Gastrocnemius medialis (tissue), 4 donors: ENCODE results near the gene C10orf71. TPM values are rescaled to one million over a fixed set of nuclear protein-coding genes. Genes with fewer than 3 reads are reported as not detected.

Source experiments
- ATAC-seq, 2 donors: fragments of 150-250 bp; one replicate each; pipeline ENCODE4 v1.9.1; 2016
- DNase-seq, 2 donors: peaks; one replicate each; pipeline ENCODE4 v3.0.0-alpha.2; 2019
- H3K27ac ChIP-seq, 4 donors: fragments of 200-600 bp; sonication (generic); 1 replicate in 1 of 4; 2 replicates in 3 of 4; pipeline ENCODE4 v1.5.1; 2016 to 2018; ENCODE audit warnings: mild to moderate bottlenecking in 2 of 4, moderate library complexity in 1 of 4
- H3K27me3 ChIP-seq, 3 donors: fragments of 200-600 bp; sonication (generic) in 2 of 3; 1 replicate in 1 of 3; 2 replicates in 2 of 3; pipeline versions ENCODE4 v1.5.1 to v1.6.0; 2016 to 2019; ENCODE audit warnings: mild to moderate bottlenecking in 1 of 3, moderate library complexity in 1 of 3
- H3K36me3 ChIP-seq, 2 donors: fragments of 200-600 bp; sonication (generic) in 1 of 2; one replicate each; pipeline ENCODE4 v1.5.1; 2017 to 2018
- H3K4me1 ChIP-seq, 2 donors: fragments of 200-600 bp; sonication (generic) in 1 of 2; one replicate each; pipeline ENCODE4 v1.5.1; 2016 to 2017; ENCODE audit warnings: mild to moderate bottlenecking in 2 of 2
- H3K4me3 ChIP-seq, 4 donors: fragments of 200-600 bp; sonication (generic) in 3 of 4; 1 replicate in 1 of 4; 2 replicates in 3 of 4; pipeline ENCODE4 v1.5.1; 2016 to 2019; ENCODE audit warnings: mild to moderate bottlenecking in 2 of 4
- H3K9me3 ChIP-seq, 3 donors: fragments of 200-600 bp; sonication (generic) in 2 of 3; 1 replicate in 1 of 3; 2 replicates in 2 of 3; pipeline ENCODE4 v1.5.1; 2016 to 2019
- CTCF ChIP-seq, 5 experiments: fragments of 450-650 bp in 3 of 5; fragments of 200-600 bp in 2 of 5; sonication (generic) in 2 of 5; IDR thresholded peaks in 4 of 5; conservative IDR thresholded peaks in 1 of 5; 1 replicate in 4 of 5; 2 replicates in 1 of 5; pipeline ENCODE4 v1.5.1; 2016 to 2019; ENCODE audit warnings: antibody characterized with exemption in 5 of 5, mild to moderate bottlenecking in 3 of 5, moderate library complexity in 3 of 5
- POLR2A ChIP-seq, 2 donors: fragments of 450-650 bp; IDR thresholded peaks; one replicate each; pipeline ENCODE4 v1.6.1; 2017; ENCODE audit warnings: antibody characterized with exemption in 2 of 2, mild to moderate bottlenecking in 2 of 2, moderate library complexity in 2 of 2
- in situ Hi-C, 4 donors: fragments of 200-750 bp; cut with MboI; loops; one replicate each; pipeline versions ENCODE4 v1.15.0 to v1.8.0; 2017; ENCODE audit warnings: low sequenced_read_pairs in 4 of 4
- intact Hi-C: fragments of 100-400 bp; cut with DNase I; formaldehyde crosslinking; loops from one replicate; pipeline ENCODE4 v1.15.1; 2023; ENCODE audit warnings: low total_unique reads
- total RNA-seq, 4 donors: library from RNA; depleted of rRNA; stranded (reverse); fragments of >200 nt; gene quantifications; one replicate each; pipeline versions ENCODE4 v1.1.0 to v1.2.3, GENCODE V29; 2016

C10orf71 gene
- total RNA-seq, 4 donors from 2014 or later = 26.5 to 208 (median 69.6) TPM

- H3K9me3 ChIP-seq = no peaks in the 10 kb centered on the region
- H3K4me3 ChIP-seq = no peak overlapping the region
- no peak for DNase-seq
- in situ Hi-C loops (loop anchor here in 1 of 4 donors (25.0 kb wide), 1 partner anchor 370 kb away; no protein-coding TSS in a partner anchor), intact Hi-C loops (no loop called here)
- H3K4me1 ChIP-seq = no peaks in the 10 kb centered on the region
- no peaks in the 10 kb centered on the region for H3K27me3 ChIP-seq
- TF ChIP-seq CTCF (IDR thresholded peaks at IDR 0.05 in 4 of 5, conservative IDR thresholded peaks at IDR 0.05 in 1 of 5) (no peak), POLR2A (IDR thresholded peaks at IDR 0.05) (no peak)
- H3K36me3 ChIP-seq = no peaks in the 10 kb centered on the region
- no peak for ATAC-seq
- no peak overlapping the region for H3K27ac ChIP-seq
Measured at GRCh38 chr10:49356944-49357343, 58.0 kb downstream of the C10orf71 start.

GRCh38 chr10:49357910-49358309, 58.9 kb downstream of the C10orf71 start:
- H3K4me3 ChIP-seq = no peak overlapping the region
- ATAC-seq = no peak
- in situ Hi-C loops (loop anchor here in 1 of 4 donors (25.0 kb wide), 1 partner anchor 371 kb away; no protein-coding TSS in a partner anchor), intact Hi-C loops (no loop called here)
- H3K27ac ChIP-seq = no peak overlapping the region
- no peak for DNase-seq
- no peak for TF ChIP-seq CTCF (IDR thresholded peaks at IDR 0.05 in 4 of 5, conservative IDR thresholded peaks at IDR 0.05 in 1 of 5)
- no peak for TF ChIP-seq POLR2A (IDR thresholded peaks at IDR 0.05)
- H3K27me3 ChIP-seq = no peaks in the 10 kb centered on the region
- no peaks in the 10 kb centered on the region for H3K4me1 ChIP-seq
- H3K9me3 ChIP-seq = no peaks in the 10 kb centered on the region
- H3K36me3 ChIP-seq = no peaks in the 10 kb centered on the region

GRCh38 chr10:49359349-49360270, 60.6 kb downstream of the C10orf71 start:
- Histone ChIP-seq H3K36me3 (no peaks in the 10 kb centered on the region), H3K27me3 (no peaks in the 10 kb centered on the region), H3K4me1 (no peaks in the 10 kb centered on the region), H3K27ac (peak overlapping the region in 1 of 4 donors; percentile 41), H3K9me3 (no peaks in the 10 kb centered on the region), H3K4me3 (no peak overlapping the region)
- peak; percentile 33 for ATAC-seq
- intact Hi-C loops = no loop called here
- DNase-seq = no peak
- in situ Hi-C loops = loop anchor here in 1 of 4 donors (25.0 kb wide), 1 partner anchor 372 kb away; no protein-coding TSS in a partner anchor
- no peak for TF ChIP-seq POLR2A (IDR thresholded peaks at IDR 0.05)
- TF ChIP-seq CTCF (IDR thresholded peaks at IDR 0.05 in 4 of 5, conservative IDR thresholded peaks at IDR 0.05 in 1 of 5) = no peak

GRCh38 chr10:49360271-49361177, 61.6 kb downstream of the C10orf71 start:
- in situ Hi-C loops = loop anchor here in 1 of 4 donors (25.0 kb wide), 1 partner anchor 373 kb away; no protein-coding TSS in a partner anchor
- Histone ChIP-seq H3K4me1 (no peaks in the 10 kb centered on the region), H3K36me3 (no peaks in the 10 kb centered on the region), H3K9me3 (no peaks in the 10 kb centered on the region), H3K27ac (peak overlapping the region in 3 of 4 donors; percentile 4 to 41 (median 25)), H3K27me3 (no peaks in the 10 kb centered on the region), H3K4me3 (no peak overlapping the region)
- ATAC-seq (peak in 1 of 2 donors; percentile 52), DNase-seq (no peak)
- TF ChIP-seq POLR2A (IDR thresholded peaks at IDR 0.05) = no peak
- no peak for TF ChIP-seq CTCF (IDR thresholded peaks at IDR 0.05 in 4 of 5, conservative IDR thresholded peaks at IDR 0.05 in 1 of 5)
- intact Hi-C loops = no loop called here
